ENCODE measurements around the gene CIC. TPM values are rescaled to one million over a fixed set of nuclear protein-coding genes. Genes with fewer than 3 reads are reported as not detected.

CIC gene
- total RNA-seq, 1 experiment from 2014 or later, result 67.9 TPM

DNA sequence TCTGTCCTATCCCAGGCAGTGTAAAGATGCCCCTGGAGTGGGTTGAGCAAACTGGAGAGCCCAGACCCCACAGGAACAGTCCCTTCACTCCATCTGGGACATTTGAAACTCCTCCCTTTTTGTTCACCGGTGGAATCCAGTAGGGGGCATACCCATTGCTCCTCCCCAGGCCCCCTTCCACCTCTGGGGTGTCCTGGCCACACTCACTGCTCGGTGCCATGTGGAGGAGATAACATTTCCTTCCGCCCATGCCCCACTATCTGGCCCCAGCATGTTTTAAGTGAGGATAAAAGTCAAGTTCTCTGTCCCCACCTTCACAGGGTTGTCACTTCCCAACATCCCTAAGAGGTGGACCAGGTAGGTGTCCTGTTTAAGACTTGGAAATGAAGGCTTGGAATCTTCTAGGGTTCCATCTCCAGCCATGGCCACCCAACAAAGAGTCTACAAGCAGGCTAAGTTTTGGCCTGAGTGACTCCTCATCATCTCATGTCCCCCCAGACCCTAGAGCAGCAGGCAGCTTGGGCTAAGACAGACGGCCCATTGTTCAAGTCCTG is 39.7 kb upstream of the CIC start:
- no peaks in the 10 kb centered on the region for H3K4me1 Mint-ChIP-seq (ENCODE audit: insufficient read depth, unreplicated experiment)
- no TSS peak for BruUV-seq (replicated peaks)
- TF ChIP-seq, protein P1, sequence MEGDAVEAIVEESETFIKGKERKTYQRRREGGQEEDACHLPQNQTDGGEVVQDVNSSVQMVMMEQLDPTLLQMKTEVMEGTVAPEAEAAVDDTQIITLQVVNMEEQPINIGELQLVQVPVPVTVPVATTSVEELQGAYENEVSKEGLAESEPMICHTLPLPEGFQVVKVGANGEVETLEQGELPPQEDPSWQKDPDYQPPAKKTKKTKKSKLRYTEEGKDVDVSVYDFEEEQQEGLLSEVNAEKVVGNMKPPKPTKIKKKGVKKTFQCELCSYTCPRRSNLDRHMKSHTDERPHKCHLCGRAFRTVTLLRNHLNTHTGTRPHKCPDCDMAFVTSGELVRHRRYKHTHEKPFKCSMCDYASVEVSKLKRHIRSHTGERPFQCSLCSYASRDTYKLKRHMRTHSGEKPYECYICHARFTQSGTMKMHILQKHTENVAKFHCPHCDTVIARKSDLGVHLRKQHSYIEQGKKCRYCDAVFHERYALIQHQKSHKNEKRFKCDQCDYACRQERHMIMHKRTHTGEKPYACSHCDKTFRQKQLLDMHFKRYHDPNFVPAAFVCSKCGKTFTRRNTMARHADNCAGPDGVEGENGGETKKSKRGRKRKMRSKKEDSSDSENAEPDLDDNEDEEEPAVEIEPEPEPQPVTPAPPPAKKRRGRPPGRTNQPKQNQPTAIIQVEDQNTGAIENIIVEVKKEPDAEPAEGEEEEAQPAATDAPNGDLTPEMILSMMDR (IDR thresholded peaks at IDR 0.05; ENCODE audit: unreplicated experiment), result no peak
- ChIA-PET POLR2A (interaction anchor here (1.2 kb wide), 2 partner anchors 10 to 13 kb away, joined by 3 read pairs; partner anchors contain the start of gene GSK3A), CTCF (interaction anchor here (0.6 to 1.9 kb wide), 5 partner anchors 8 to 1295 kb away, joined by 3 to 6 read pairs (median 3); no protein-coding TSS in a partner anchor)
- peaks cover 83% of the 10 kb centered on the region for H3K36me3 Mint-ChIP-seq (ENCODE audit: insufficient read depth, unreplicated experiment)
- H3K4me3 Mint-ChIP-seq (ENCODE audit: unreplicated experiment), result no peak overlapping the region
- no peaks in the 10 kb centered on the region for H3K27me3 Mint-ChIP-seq (ENCODE audit: insufficient read depth, unreplicated experiment)
- no peak overlapping the region for H3K27ac Mint-ChIP-seq (ENCODE audit: low read depth, unreplicated experiment)
- intact Hi-C loops (cut with micrococcal nuclease), result no loop called here
- no peak for DNase-seq (ENCODE audit: unreplicated experiment)
- H3K9me3 Mint-ChIP-seq (ENCODE audit: unreplicated experiment), result no peaks in the 10 kb centered on the region

DNA sequence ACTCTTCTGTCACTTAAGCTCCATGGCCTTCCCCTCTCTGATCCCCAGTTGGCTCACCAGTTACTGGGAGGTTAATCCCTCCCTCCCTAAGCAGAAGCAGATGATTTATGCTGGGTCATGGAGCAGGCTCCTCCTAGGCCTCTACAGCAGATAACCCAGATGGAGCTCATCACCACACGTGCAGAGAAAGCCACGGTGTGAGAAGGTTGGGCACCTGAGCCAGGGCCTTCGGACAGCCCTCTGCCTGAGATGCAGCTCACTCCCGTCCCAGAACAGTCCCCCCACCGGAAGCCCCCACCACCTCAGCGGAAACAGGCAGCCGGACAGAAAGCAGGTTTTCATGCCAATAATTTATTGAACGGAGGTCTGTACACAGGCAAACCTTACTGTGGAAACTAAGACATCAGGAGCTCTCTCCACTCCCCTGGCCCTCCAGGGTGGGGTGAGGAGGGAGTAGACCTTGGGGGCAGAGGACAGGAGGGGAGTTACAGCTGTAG is 39.1 kb upstream of the CIC start:
- POLR2A ChIA-PET, result interaction anchor here (1.2 kb wide), 2 partner anchors 10 to 12 kb away, joined by 3 read pairs; partner anchors contain the start of gene GSK3A
- BruUV-seq (replicated peaks), result no TSS peak
- Mint-ChIP-seq H3K4me1 (ENCODE audit: insufficient read depth, unreplicated experiment) (no peaks in the 10 kb centered on the region), H3K9me3 (ENCODE audit: unreplicated experiment) (no peaks in the 10 kb centered on the region), H3K36me3 (ENCODE audit: insufficient read depth, unreplicated experiment) (peaks cover 82% of the 10 kb centered on the region), H3K27ac (ENCODE audit: low read depth, unreplicated experiment) (no peak overlapping the region), H3K4me3 (ENCODE audit: unreplicated experiment) (no peak overlapping the region), H3K27me3 (ENCODE audit: insufficient read depth, unreplicated experiment) (no peaks in the 10 kb centered on the region)
- CTCF ChIA-PET, result interaction anchor here (0.6 to 1.9 kb wide), 5 partner anchors 10 to 1295 kb away, joined by 3 to 6 read pairs (median 3); partner anchors contain the start of gene ZNF526
- intact Hi-C loops (cut with micrococcal nuclease), result no loop called here
- DNase-seq (ENCODE audit: unreplicated experiment), result no peak
- TF ChIP-seq, protein P1 (IDR thresholded peaks at IDR 0.05; ENCODE audit: unreplicated experiment), result no peak

DNA sequence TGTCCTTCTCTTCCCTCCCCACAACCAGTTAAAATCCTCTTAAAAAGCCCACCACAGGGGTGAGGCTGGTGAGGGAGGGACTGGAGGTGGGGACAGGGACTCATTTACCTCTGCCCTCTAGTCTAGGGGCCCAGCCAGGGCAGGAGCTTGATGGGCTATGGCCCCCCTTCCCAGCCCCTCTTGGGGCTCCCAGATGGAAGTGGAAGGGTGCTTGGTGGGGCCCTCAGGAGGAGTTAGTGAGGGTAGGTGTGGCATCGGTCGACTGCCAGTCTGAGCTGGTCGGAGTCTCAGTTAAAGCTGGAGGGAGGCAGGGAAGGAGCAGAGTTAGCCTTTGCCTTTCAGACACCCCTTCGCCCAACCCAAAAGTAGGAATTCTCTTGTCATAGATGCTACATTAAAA is 38.5 kb upstream of the CIC start:
- no peak for DNase-seq (ENCODE audit: unreplicated experiment)
- POLR2A ChIA-PET, result interaction anchor here (0.7 to 1.2 kb wide), 2 partner anchors 11 to 288 kb away, joined by 3 read pairs; no protein-coding TSS in a partner anchor
- no peaks in the 10 kb centered on the region for H3K9me3 Mint-ChIP-seq (ENCODE audit: unreplicated experiment)

DNA sequence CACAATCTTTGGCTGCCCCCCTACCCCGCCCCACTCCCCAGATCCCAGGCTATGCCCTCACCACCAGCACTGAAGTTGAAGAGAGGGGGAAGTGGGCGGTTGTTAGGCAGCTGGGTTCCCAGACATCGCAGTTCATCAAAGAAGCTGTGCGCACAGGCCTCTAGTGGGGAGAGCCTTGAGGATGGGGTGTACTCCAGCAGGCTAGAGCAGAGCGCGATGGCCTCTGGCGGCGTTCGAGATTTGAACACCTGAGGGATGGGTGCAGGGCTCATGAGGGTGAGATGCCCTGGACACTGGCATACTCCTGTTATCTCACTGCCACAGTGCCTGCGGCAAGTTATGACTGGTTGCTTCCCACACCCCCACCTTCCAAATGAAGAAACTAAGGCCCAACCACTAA is 36.6 kb upstream of the CIC start:
- POLR2A ChIA-PET, result interaction anchor here (0.7 to 0.9 kb wide), 2 partner anchors 10 to 21 kb away, joined by 3 read pairs; partner anchors contain the start of gene GSK3A
- Mint-ChIP-seq H3K27ac (ENCODE audit: low read depth, unreplicated experiment) (no peak overlapping the region), H3K4me1 (ENCODE audit: insufficient read depth, unreplicated experiment) (no peaks in the 10 kb centered on the region), H3K4me3 (ENCODE audit: unreplicated experiment) (no peak overlapping the region), H3K9me3 (ENCODE audit: unreplicated experiment) (no peaks in the 10 kb centered on the region), H3K36me3 (ENCODE audit: insufficient read depth, unreplicated experiment) (peaks cover 88% of the 10 kb centered on the region), H3K27me3 (ENCODE audit: insufficient read depth, unreplicated experiment) (no peaks in the 10 kb centered on the region)
- TF ChIP-seq, protein P1 (IDR thresholded peaks at IDR 0.05; ENCODE audit: unreplicated experiment), result no peak
- intact Hi-C loops (cut with micrococcal nuclease), result no loop called here
- CTCF ChIA-PET, result interaction anchor here (1.4 kb wide), 1 partner anchor 124 kb away, joined by 6 read pairs; no protein-coding TSS in a partner anchor
- no TSS peak for BruUV-seq (replicated peaks)
- DNase-seq (ENCODE audit: unreplicated experiment), result no peak

More for the DNA sequence above, 38.5 kb upstream of the CIC start:
- H3K27me3 Mint-ChIP-seq (ENCODE audit: insufficient read depth, unreplicated experiment), result no peaks in the 10 kb centered on the region
- H3K4me3 Mint-ChIP-seq (ENCODE audit: unreplicated experiment), result no peak overlapping the region
- BruUV-seq (replicated peaks), result no TSS peak
- intact Hi-C loops (cut with micrococcal nuclease), result no loop called here
- H3K27ac Mint-ChIP-seq (ENCODE audit: low read depth, unreplicated experiment), result no peak overlapping the region
- TF ChIP-seq, protein P1 (IDR thresholded peaks at IDR 0.05; ENCODE audit: unreplicated experiment), result no peak
- CTCF ChIA-PET, result interaction anchor here (0.7 to 1.9 kb wide), 4 partner anchors 9 to 1423 kb away, joined by 3 to 6 read pairs (median 3); partner anchors contain the start of gene ZNF526
- peaks cover 88% of the 10 kb centered on the region for H3K36me3 Mint-ChIP-seq (ENCODE audit: insufficient read depth, unreplicated experiment)
- H3K4me1 Mint-ChIP-seq (ENCODE audit: insufficient read depth, unreplicated experiment), result no peaks in the 10 kb centered on the region
